Trophoblast cell (in vitro differentiated cells and primary cell): ENCODE data around the gene PRELP.
"Not testable (repeated sequence)": the region's sequence is repeated elsewhere in the genome, so short reads cannot be mapped to it uniquely, and the experiment has no call there.

Experiments used
- DNase-seq, 2 donors: peaks; one replicate each; pipeline ENCODE4 v3.0.0-alpha.2; 2016
- H2AFZ ChIP-seq: 2 replicates; pipeline ENCODE4 v1.6.1; 2013; ENCODE audit warnings: low read length, moderate library complexity, mild to moderate bottlenecking; ENCODE audit not compliant: insufficient read depth, poor library complexity
- H2AK5ac ChIP-seq: 2 replicates; pipeline ENCODE4 v1.6.1; 2013; ENCODE audit warnings: mild to moderate bottlenecking, low read length
- H2BK120ac ChIP-seq: 2 replicates; pipeline ENCODE4 v1.6.1; 2013; ENCODE audit warnings: low read length, mild to moderate bottlenecking, moderate library complexity; ENCODE audit not compliant: insufficient read depth, poor library complexity
- H2BK12ac ChIP-seq: 2 replicates; pipeline ENCODE4 v1.6.1; 2013; ENCODE audit warnings: mild to moderate bottlenecking, low read length, moderate library complexity
- H2BK5ac ChIP-seq: 2 replicates; pipeline ENCODE4 v1.6.1; 2013; ENCODE audit warnings: low read length, low read depth, moderate library complexity, mild to moderate bottlenecking; ENCODE audit not compliant: poor library complexity
- H3K14ac ChIP-seq: 2 replicates; pipeline ENCODE4 v1.6.1; 2013; ENCODE audit warnings: mild to moderate bottlenecking, low read length
- H3K18ac ChIP-seq: 2 replicates; pipeline ENCODE4 v1.6.1; 2013; ENCODE audit warnings: mild to moderate bottlenecking, low read length
- H3K23ac ChIP-seq: 2 replicates; pipeline ENCODE4 v1.6.1; 2013; ENCODE audit warnings: low read length
- H3K27ac ChIP-seq: 2 replicates; pipeline ENCODE4 v1.5.1; 2013; ENCODE audit warnings: low read depth, mild to moderate bottlenecking, inconsistent platforms, low read length, moderate library complexity
- H3K27me3 ChIP-seq: 2 replicates; pipeline ENCODE4 v1.6.1; 2013; ENCODE audit warnings: inconsistent platforms, mild to moderate bottlenecking, low read length, moderate library complexity; ENCODE audit not compliant: insufficient read depth
- H3K36me3 ChIP-seq, 2 experiments: 1 replicate in 1 of 2; 2 replicates in 1 of 2; pipeline ENCODE4 v1.6.1; 2013; ENCODE audit warnings: low read length in 2 of 2, mild to moderate bottlenecking in 2 of 2, moderate library complexity in 1 of 2; ENCODE audit not compliant: insufficient read depth in 2 of 2, control insufficient read depth in 1 of 2
- H3K4ac ChIP-seq: 2 replicates; pipeline ENCODE4 v1.6.1; 2013; ENCODE audit warnings: low read depth, mild to moderate bottlenecking, low read length, moderate library complexity
- H3K4me1 ChIP-seq, 2 experiments: 1 replicate in 1 of 2; 2 replicates in 1 of 2; pipeline ENCODE4 v1.6.1; 2013; ENCODE audit warnings: low read length in 2 of 2, mild to moderate bottlenecking in 2 of 2, moderate library complexity in 1 of 2; ENCODE audit not compliant: insufficient read depth in 2 of 2, control insufficient read depth in 1 of 2
- H3K4me2 ChIP-seq: 2 replicates; pipeline ENCODE4 v1.6.1; 2013; ENCODE audit warnings: inconsistent platforms, mild to moderate bottlenecking, low read length, moderate library complexity
- H3K4me3 ChIP-seq: 2 replicates; pipeline ENCODE4 v1.5.1; 2013; ENCODE audit warnings: mild to moderate bottlenecking, low read depth, low read length, inconsistent platforms
- H3K79me1 ChIP-seq: one replicate; pipeline ENCODE4 v1.6.1; 2013; ENCODE audit warnings: low read length
- H3K79me2 ChIP-seq: 2 replicates; pipeline ENCODE4 v1.6.1; 2013; ENCODE audit warnings: low read length, mild to moderate bottlenecking; ENCODE audit not compliant: control insufficient read depth, insufficient read depth, poor library complexity
- H3K9ac ChIP-seq: 2 replicates; pipeline ENCODE4 v1.6.1; 2013; ENCODE audit warnings: mild to moderate bottlenecking, low read length
- H3K9me3 ChIP-seq: 2 replicates; pipeline ENCODE4 v1.6.1; 2013; ENCODE audit warnings: low read depth, mild to moderate bottlenecking, control low read depth, inconsistent platforms, low read length; ENCODE audit not compliant: insufficient read depth
- H4K12ac ChIP-seq: 2 replicates; pipeline ENCODE4 v1.6.1; 2013; ENCODE audit warnings: low read depth, mild to moderate bottlenecking, low read length, moderate library complexity
- H4K8ac ChIP-seq: 2 replicates; pipeline ENCODE4 v1.6.1; 2013; ENCODE audit warnings: low read depth, mild to moderate bottlenecking, low read length, moderate library complexity
- H4K91ac ChIP-seq: one replicate; pipeline ENCODE4 v1.6.1; 2013; ENCODE audit warnings: low read depth, mild to moderate bottlenecking, low read length, moderate library complexity
- WGBS: extraction: QIAGEN DNeasy Blood & Tissue Kit; methylation state at CpG from one replicate; pipeline ENCODE4 v1.1.7; 2013; ENCODE audit warnings: missing lambda C conversion rate; ENCODE audit not compliant: insufficient read length, insufficient coverage; ENCODE audit errors: extremely low coverage; 5-methylcytosine and 5-hydroxymethylcytosine counted together

The PRELP gene

GRCh38 chr1:203516184-203516583 lies 40.6 kb downstream of the PRELP start:
- H2BK120ac ChIP-seq: peak overlapping the region; percentile 45
- H3K36me3 ChIP-seq: no peaks in the 10 kb centered on the region
- H3K4ac ChIP-seq: no peak overlapping the region
- peaks cover 73% of the 10 kb centered on the region for H3K79me1 ChIP-seq
- H3K4me1 ChIP-seq: peaks cover 78 to 80% of the 10 kb centered on the region in 2 experiments
- peak overlapping the region; percentile 74 for H2BK12ac ChIP-seq
- no peak overlapping the region for H3K23ac ChIP-seq
- no peak overlapping the region for H3K9ac ChIP-seq
- H3K9me3 ChIP-seq: no peaks in the 10 kb centered on the region
- H3K4me3 ChIP-seq: no peak overlapping the region
- H3K18ac ChIP-seq: peak overlapping the region; percentile 68
- no peak overlapping the region for H3K14ac ChIP-seq
- no peak overlapping the region for H2AFZ ChIP-seq
- peak overlapping the region; percentile 52 for H4K91ac ChIP-seq
- peak overlapping the region; percentile 16 for H3K27ac ChIP-seq
- H4K12ac ChIP-seq: no peak overlapping the region
- no peaks in the 10 kb centered on the region for H3K27me3 ChIP-seq
- no peak overlapping the region for H2AK5ac ChIP-seq
- DNase-seq: no peak
- no CpG with 5 or more reads among the region's 9 CpGs for WGBS
- H3K79me2 ChIP-seq: peaks cover 11% of the 10 kb centered on the region
- no peak overlapping the region for H3K4me2 ChIP-seq
- peak overlapping the region; percentile 30 for H4K8ac ChIP-seq
- H2BK5ac ChIP-seq: no peak overlapping the region

DNA sequence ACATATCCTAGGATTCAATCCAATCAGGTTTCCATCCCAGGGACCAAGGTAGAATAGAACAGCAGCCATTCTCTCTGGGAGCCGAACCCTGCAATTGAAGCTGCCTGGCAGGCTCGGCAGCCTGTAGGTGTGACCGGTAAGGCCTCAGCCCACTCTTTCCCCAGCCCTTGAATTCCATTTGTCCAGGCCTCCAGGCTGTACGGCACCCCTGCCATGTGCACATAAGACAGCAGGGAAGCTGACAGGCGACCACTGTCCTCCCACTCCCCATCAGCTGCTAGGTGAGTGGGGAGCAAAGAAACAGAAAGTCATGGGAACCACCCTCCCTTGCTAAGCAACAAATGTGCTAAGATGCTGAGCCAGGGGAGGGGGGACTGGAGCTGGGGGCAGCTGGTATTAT lies 41.3 kb downstream of the PRELP start:
- peak overlapping the region; percentile 2 for H2AK5ac ChIP-seq
- H3K4me3 ChIP-seq: no peak overlapping the region
- peak overlapping the region; percentile 18 for H2BK5ac ChIP-seq
- H3K4me2 ChIP-seq: no peak overlapping the region
- H3K27ac ChIP-seq: peak overlapping the region; percentile 32
- H3K79me1 ChIP-seq: peaks cover 71% of the 10 kb centered on the region
- no peak overlapping the region for H3K9ac ChIP-seq
- WGBS: no CpG with 5 or more reads among the region's 5 CpGs
- peak overlapping the region; percentile 40 for H4K8ac ChIP-seq
- no peak overlapping the region for H2AFZ ChIP-seq
- H3K79me2 ChIP-seq: peaks cover 11% of the 10 kb centered on the region
- peaks cover 75 to 76% of the 10 kb centered on the region in 2 experiments for H3K4me1 ChIP-seq
- no peaks in the 10 kb centered on the region for H3K36me3 ChIP-seq
- no peak overlapping the region for H3K4ac ChIP-seq
- H2BK12ac ChIP-seq: peak overlapping the region; percentile 74
- peak overlapping the region; percentile 45 for H2BK120ac ChIP-seq
- no peak overlapping the region for H3K23ac ChIP-seq
- DNase-seq: no peak
- no peak overlapping the region for H4K12ac ChIP-seq
- no peaks in the 10 kb centered on the region for H3K27me3 ChIP-seq
- H3K14ac ChIP-seq: peak overlapping the region; percentile 58
- H3K9me3 ChIP-seq: no peaks in the 10 kb centered on the region
- peak overlapping the region; percentile 52 for H4K91ac ChIP-seq
- H3K18ac ChIP-seq: peak overlapping the region; percentile 26

DNA sequence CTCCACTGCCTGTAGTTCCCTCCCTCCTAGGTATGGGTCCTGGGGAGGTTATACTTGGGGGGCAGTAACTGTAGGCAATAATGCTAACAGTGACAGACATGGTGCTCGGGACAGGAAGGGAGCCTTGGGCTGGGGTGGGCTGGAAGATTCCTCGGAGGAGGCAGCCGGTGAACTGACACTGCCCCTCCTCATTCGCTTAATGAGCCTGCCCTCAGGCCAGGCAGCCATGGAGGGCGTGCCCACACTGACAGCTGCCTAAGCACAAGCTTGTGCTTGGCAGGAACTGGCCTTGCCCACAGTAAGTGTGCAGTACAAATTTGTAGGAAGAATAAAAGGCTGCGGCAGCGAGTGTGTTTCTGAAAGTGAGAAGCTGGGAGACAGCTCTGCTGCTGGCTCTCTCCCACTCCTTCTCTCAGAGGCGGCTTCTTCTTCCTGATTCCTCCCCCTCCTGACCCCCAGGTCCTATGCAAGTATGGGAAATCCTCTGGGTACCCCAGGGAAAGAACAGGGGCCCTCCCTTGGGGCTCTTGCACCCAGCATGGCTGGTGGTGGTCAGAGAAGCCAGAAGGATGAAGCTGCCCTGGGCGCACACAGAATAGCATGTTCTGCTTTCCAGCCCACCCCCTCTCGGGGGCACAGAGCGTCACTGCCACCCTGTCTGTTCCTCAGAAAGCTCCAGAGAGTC lies 42.0 kb downstream of the PRELP start:
- Histone ChIP-seq H3K9me3 (no peaks in the 10 kb centered on the region), H2BK12ac (peak overlapping the region; percentile 51), H2AK5ac (peak overlapping the region; percentile 47), H3K23ac (no peak overlapping the region), H2BK120ac (peak overlapping the region; percentile 43), H3K4me1 (peaks cover 69% of the 10 kb centered on the region in 2 experiments), H3K79me2 (peaks cover 9% of the 10 kb centered on the region), H3K9ac (no peak overlapping the region), H2BK5ac (peak overlapping the region; percentile 2), H3K18ac (peak overlapping the region; percentile 44), H3K4me3 (no peak overlapping the region), H3K36me3 (no peaks in the 10 kb centered on the region), H3K4me2 (no peak overlapping the region), H4K91ac (peak overlapping the region; percentile 60), H3K14ac (peak overlapping the region; percentile 13), H3K27ac (peak overlapping the region; percentile 32), H2AFZ (no peak overlapping the region), H3K79me1 (peaks cover 67% of the 10 kb centered on the region), H3K4ac (peak overlapping the region; percentile 25), H4K12ac (no peak overlapping the region), H4K8ac (no peak overlapping the region), H3K27me3 (no peaks in the 10 kb centered on the region)
- DNase-seq: peak in 1 of 2 donors; percentile 15
- WGBS: no CpG with 5 or more reads among the region's 11 CpGs

DNA sequence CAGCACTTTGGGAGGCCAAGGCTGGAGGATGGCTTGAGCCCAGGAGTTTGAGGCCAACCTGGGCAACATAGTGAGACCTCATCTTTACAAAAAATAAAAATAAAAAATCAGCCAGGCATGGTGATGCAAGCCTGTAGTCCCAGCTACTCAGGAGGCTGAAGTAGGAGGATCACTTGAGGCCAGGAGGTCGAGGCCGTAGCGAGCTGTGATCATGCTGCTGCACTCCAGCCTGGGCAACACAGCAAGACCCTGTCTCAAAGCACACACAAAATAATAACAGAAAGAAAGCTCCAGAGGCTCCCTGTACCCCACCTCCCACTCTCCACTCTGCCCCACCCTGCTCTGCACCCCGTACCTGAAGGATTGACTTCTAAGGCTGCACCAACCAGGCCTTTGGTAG lies 42.5 kb downstream of the PRELP start:
- not testable (repeated sequence) for H3K4me3 ChIP-seq, H3K23ac ChIP-seq, H3K36me3 ChIP-seq, H4K12ac ChIP-seq, H4K8ac ChIP-seq, H2AFZ ChIP-seq, H3K27me3 ChIP-seq, H3K4me2 ChIP-seq, H3K4ac ChIP-seq, DNase-seq, H3K9me3 ChIP-seq, H3K9ac ChIP-seq, H3K27ac ChIP-seq, H3K79me2 ChIP-seq
- Histone ChIP-seq H2BK5ac (peak overlapping the region; percentile 17), H4K91ac (peak overlapping the region; percentile 78), H3K18ac (peak overlapping the region; percentile 77), H2BK12ac (peak overlapping the region; percentile 88), H3K4me1 (peaks cover 65 to 66% of the 10 kb centered on the region in 2 experiments), H2AK5ac (peak overlapping the region; percentile 75), H2BK120ac (peak overlapping the region; percentile 50), H3K14ac (peak overlapping the region; percentile 51), H3K79me1 (peaks cover 64% of the 10 kb centered on the region)
- WGBS: no CpG with 5 or more reads among the region's 4 CpGs
